Calu3 (cell line): ENCODE data around the gene LBHD2. TPM values are rescaled to one million over a fixed set of nuclear protein-coding genes. Genes with fewer than 3 reads are reported as not detected.

ENCODE experiments used
- BruUV-seq: library from RNA; stranded (reverse); fragments of 400-500 nt; replicated peaks from 2 replicates; lab custom pipeline; 2021; lab: Mats Ljungman, UMichigan
- CTCF ChIA-PET: fragments of 300-600 bp; sonication (Branson Sonifier 250); formaldehyde crosslinking; loops from one replicate; lab custom pipeline; 2022; ENCODE audit warnings: antibody characterized with exemption; lab: Charles Lee
- DNase-seq: peaks from one replicate; pipeline ENCODE4 v3.0.0; 2022
- H3K27ac Mint-ChIP-seq: one replicate; pipeline ENCODE4 v1.8.0; 2022; ENCODE audit warnings: mixed read lengths; ENCODE audit not compliant: unreplicated experiment
- H3K27me3 Mint-ChIP-seq: one replicate; pipeline ENCODE4 v1.8.0; 2022; ENCODE audit warnings: mixed read lengths; ENCODE audit not compliant: unreplicated experiment
- H3K36me3 Mint-ChIP-seq: one replicate; pipeline ENCODE4 v1.8.0; 2022; ENCODE audit warnings: mild to moderate bottlenecking, moderate library complexity, mixed read lengths; ENCODE audit not compliant: insufficient read depth, unreplicated experiment
- H3K4me1 Mint-ChIP-seq: one replicate; pipeline ENCODE4 v1.8.0; 2022; ENCODE audit warnings: mild to moderate bottlenecking, low read depth, mixed read lengths; ENCODE audit not compliant: unreplicated experiment
- H3K4me3 Mint-ChIP-seq: one replicate; pipeline ENCODE4 v1.8.0; 2022; ENCODE audit warnings: mild to moderate bottlenecking, low read depth, moderate library complexity, mixed read lengths; ENCODE audit not compliant: unreplicated experiment
- H3K9me3 Mint-ChIP-seq: one replicate; pipeline ENCODE4 v1.8.0; 2022; ENCODE audit warnings: low read depth, mixed read lengths; ENCODE audit not compliant: unreplicated experiment
- CTCF ChIP-seq: fragments of 200-600 bp; IDR thresholded peaks from one replicate; pipeline ENCODE4 v1.8.0; 2022; ENCODE audit warnings: antibody characterized with exemption; ENCODE audit not compliant: unreplicated experiment
- intact Hi-C: fragments of 100-400 bp; cut with micrococcal nuclease; formaldehyde crosslinking; loops from one replicate; pipeline ENCODE4 v1.10.0; 2022; ENCODE audit not compliant: unreplicated experiment
- total RNA-seq: library from RNA; stranded (reverse); gene quantifications from 2 replicates; pipeline ENCODE4 v1.2.3, GENCODE V29; 2022

The LBHD2 gene
- total RNA-seq, 1 experiment from 2014 or later = not detected

GRCh38 chr14:103081951-103082350 is 2.1 kb upstream of the LBHD2 start:
- Mint-ChIP-seq H3K9me3 (no peaks in the 10 kb centered on the region), H3K4me3 (no peak overlapping the region), H3K36me3 (no peaks in the 10 kb centered on the region), H3K27ac (no peak overlapping the region), H3K27me3 (peaks cover 14% of the 10 kb centered on the region), H3K4me1 (no peaks in the 10 kb centered on the region)
- CTCF ChIA-PET = no interaction called here
- TF ChIP-seq CTCF = no peak
- no TSS peak for BruUV-seq
- DNase-seq = no peak
- intact Hi-C loops = no loop called here

DNA sequence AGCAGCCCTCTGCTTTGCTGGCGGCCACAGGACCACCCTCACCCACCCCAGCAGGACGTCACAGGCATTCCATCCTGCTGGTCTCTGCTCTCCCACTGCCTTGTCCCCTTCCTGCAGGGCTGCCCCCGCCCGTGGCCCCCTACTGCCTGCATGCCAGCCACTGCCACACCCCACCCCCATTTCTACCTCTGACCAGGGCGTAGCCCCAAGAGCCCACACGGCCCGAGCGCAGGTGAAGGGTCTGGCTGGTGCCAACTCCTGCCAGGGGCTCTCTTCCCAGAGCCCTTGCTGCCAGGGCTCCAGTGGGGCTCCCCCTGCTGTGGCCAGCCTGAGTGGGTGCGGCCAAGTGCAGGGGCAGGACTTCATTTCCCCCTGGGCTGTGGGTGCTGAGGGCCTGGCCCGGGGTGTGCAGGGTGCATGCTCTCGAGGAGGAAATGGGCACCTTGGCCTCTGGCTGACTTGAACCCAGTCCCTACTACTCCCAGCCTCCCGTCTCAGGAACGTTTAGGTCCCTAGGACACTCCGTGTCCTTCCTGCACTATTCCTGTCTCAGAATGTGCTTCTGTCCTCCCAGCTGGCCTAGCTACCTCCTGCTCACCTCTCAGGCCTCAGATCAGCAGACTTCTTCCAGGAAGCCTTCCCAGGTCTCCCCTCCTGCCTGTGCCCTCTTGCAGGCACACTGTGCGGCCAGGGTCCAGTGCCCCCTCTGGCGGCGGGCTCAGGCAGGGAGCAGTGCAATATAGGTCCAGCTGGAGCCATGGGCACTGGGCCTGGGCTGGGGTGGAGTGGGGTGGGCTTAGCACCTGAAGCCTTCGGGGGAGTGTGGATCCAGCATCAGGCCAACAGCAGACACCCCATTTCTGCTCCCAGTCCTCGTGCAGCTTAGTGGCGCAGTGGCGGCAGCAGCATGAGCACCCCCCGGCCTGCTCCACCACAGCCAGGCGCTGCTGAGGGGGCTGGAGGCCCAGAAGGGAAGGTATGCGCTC is 1.4 kb downstream of the LBHD2 start:
- no TSS peak for BruUV-seq
- no peak for TF ChIP-seq CTCF
- Mint-ChIP-seq H3K36me3 (no peaks in the 10 kb centered on the region), H3K27ac (no peak overlapping the region), H3K9me3 (no peaks in the 10 kb centered on the region), H3K4me3 (no peak overlapping the region), H3K27me3 (peaks cover 14% of the 10 kb centered on the region), H3K4me1 (no peaks in the 10 kb centered on the region)
- CTCF ChIA-PET = interaction anchor here (0.7 kb wide), 1 partner anchor 18 kb away, joined by 3 read pairs; no protein-coding TSS in a partner anchor
- intact Hi-C loops = no loop called here
- peak; percentile 39 for DNase-seq

- no peak for DNase-seq
- Mint-ChIP-seq H3K36me3 (peaks cover 5% of the 10 kb centered on the region), H3K4me3 (no peak overlapping the region), H3K27me3 (peaks cover 14% of the 10 kb centered on the region), H3K27ac (no peak overlapping the region), H3K4me1 (no peaks in the 10 kb centered on the region), H3K9me3 (no peaks in the 10 kb centered on the region)
- BruUV-seq = no TSS peak
- CTCF ChIA-PET = interaction anchor here (1.0 kb wide), 1 partner anchor 17 kb away, joined by 8 read pairs; no protein-coding TSS in a partner anchor
- no peak for TF ChIP-seq CTCF
- intact Hi-C loops = no loop called here
Measured at GRCh38 chr14:103086771-103087342, 2.8 kb downstream of the LBHD2 start.

DNA sequence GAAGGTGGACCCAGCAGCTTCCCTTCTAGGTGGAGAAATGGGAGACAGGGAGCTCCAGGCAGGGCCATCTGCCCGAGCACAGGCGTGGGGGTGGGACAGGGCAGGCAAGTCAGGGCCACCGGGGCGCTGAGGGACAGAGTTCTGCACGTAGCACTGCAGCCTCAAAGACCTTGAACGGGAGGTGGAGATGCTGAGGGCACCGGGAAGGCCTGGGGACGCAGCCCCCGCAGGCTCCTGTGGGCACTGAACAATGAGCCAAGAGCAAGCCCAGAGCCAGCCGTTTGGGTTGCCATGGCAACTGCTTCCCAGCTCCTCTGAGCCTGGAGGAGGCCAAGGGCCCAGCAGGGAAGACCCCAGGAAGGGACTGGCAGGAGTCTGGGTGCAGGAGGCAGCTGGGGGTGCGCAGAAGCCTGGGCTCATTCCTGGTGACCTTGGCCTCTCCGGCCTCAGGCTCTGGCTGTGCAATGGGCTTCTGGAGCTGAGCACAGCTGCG is 3.4 kb downstream of the LBHD2 start:
- Mint-ChIP-seq H3K27me3 (peaks cover 14% of the 10 kb centered on the region), H3K4me1 (no peaks in the 10 kb centered on the region), H3K4me3 (no peak overlapping the region), H3K9me3 (no peaks in the 10 kb centered on the region), H3K27ac (no peak overlapping the region), H3K36me3 (peaks cover 5% of the 10 kb centered on the region)
- no peak for DNase-seq
- CTCF ChIA-PET = interaction anchor here (1.0 kb wide), 1 partner anchor 17 kb away, joined by 8 read pairs; no protein-coding TSS in a partner anchor
- intact Hi-C loops = no loop called here
- TF ChIP-seq CTCF = no peak
- BruUV-seq = no TSS peak
